NOMO-1 treated with DMSO at 0.1 percent for 48 hours (cell line): Measurements from ENCODE around the gene BEND5.

Experiments used
- DNase-seq: peaks from one replicate; lab custom pipeline; 2025; ENCODE audit not compliant: unreplicated experiment; lab: John Stamatoyannopoulos, UW

The BEND5 gene

DNA sequence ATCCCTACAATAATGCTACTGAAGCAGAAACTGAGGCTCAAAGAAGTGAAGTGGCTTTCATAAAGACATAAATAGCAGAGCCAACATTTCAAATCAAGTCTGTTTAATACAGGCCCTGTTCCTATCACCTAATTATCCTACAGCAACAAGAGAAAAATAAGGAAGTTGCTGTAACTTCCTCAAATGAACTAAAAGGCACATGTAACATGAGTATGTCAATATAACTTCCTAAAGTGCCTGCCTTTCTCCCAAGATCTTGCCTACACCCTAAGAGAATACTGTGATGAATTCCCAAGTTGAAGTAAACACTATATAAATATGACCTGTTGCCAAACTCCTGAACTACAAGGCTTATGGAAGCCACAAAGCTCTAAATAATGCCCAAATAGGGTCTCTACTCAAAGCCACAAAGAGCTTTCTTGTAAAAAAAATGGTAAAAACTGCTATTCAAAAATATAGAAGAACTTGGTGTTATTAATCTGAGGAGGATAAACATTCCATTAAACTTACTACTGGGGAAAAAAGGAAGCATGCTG lies 8.6 kb downstream of the BEND5 start:
- DNase-seq: peak; percentile 86

DNA sequence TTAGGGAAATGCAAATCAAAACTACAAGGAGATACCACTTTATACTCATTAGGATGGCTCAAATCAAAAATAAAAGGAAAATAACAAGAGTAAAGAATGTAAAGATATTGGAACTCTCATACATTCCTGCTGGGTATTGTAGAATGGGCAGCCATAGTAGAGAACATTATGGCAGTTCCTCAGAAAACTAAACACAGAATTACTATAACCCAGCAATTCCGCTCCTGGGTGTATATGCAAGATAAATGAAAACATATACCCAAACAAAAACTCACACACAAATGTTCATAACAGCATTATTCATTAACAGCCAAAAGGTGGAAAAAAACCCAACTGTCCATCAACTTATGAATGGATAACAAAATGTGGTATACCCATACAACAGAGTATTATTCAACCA lies 11.4 kb downstream of the BEND5 start:
- DNase-seq: no peak

DNA sequence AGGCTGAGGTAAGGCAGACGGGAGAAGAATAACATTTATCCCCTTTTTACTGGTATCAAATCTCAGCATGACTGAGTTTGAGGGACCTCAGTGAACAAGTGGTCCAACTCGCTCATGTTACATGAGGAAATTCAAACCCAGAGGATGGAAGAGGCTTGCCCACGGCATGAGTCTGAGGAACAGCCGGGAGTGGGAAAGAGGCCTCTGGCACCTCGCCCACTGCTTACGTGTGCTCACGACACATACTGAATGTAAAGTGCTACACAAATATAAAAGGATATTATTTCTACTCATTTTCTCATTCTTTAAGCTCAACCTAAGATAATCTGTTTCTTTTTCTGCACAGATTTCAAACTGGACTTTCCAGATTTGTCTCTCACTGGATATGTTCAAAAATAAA lies 14.7 kb downstream of the BEND5 start:
- no peak for DNase-seq

DNA sequence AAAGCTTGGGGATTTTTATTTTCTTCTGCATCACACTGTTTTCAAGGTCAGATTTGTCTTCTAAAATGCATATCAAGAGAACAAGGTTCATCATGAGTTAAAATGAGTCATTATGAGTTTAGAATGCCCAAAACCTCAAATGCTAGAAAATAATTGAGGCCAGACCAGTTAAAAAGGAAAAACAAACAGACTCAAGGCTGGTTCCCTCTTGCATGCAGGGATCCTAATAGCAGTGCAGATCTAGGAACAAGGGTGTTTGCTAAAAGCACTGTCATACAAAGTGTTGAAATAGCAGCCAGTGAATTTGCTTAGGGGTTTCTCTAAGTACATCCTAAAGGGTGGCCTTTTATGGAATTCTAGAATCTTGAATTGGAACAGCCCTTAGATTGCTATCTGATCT lies 15.3 kb downstream of the BEND5 start:
- DNase-seq: no peak

DNA sequence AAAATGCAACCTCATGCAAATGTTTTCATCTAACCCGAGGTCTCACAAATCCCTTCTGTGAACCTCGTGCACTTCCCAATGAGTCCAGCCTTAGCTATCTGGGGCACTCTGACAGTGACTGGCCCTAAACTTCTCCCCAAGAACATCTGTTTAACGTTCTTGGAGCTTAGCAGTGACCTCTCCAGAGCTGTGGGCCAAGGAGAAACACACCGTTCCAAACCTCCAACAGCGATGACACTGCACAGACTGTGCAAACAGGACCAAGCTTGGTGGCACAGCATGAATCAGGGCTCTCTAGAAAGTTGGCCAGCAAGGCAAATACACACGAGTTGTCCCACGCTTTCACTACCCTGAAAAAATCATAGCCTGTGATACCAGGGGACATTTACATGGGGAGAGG lies 15.8 kb downstream of the BEND5 start:
- DNase-seq: no peak

DNA sequence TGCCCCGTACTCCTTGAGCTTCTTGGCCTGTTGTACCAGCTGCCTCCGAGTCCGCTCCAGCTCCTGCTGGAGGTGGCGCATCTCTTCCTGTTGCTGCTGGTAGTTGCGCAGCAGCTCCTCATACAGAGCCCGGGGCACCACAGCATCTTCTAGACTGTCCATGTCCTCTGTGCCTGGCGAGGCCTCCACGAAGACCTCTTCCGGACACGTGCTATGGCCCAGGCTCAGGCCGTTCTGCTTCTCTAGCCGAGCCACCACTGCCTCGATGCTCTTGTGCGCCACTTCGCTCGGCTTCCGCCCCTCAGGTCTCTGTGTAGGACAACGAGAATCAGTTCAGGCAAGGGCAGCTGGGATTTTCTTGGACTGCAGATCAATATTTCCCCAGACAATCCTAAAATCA lies 17.7 kb downstream of the BEND5 start:
- DNase-seq: no peak

DNA sequence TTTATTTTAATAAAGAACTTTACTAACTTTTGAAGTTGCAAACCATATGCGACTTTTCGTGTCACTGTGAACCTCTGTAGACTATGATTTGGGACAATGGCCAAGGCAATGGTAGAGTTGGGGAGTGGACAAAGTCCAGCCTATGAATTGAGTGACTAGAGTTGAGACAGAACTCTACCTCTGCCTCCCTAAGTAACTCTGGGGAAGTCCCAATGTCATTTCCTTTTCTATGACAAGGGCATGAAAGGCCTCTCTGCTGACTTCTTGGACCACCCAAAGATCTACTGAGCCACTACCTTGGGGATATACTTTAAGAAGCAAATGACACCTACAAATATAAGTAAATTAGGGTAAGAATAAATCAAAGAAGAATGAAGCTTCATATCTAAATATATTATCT lies 19.3 kb downstream of the BEND5 start:
- no peak for DNase-seq

DNA sequence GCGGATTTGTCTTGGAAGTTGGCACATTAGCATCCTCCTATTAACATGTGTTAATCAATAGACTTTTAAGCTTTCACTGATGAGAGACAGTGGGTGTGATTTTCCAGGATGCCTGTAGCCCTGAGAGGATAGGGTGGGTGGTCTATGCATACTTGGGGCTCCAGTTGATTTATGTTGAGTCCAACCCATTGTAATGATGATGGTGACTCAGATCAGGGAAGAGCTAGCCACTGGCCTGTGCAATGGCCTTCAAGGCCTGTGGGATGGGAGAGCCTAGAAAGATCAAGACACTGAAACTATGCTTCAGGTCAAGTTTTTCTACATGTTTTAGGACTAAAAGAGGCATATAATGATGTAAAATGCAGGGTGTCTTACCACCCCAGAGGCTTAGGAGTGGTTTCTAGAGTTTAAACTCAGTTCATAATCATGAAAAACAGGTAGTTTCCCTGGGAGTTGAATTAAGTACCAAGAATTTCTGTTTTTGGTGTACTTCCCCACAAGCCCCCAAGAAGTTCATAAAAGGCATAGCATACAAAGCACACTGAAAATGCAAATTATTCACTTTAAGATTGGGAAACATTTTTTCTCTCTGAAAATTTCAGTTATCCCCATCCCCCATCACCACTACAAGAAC lies 19.9 kb downstream of the BEND5 start:
- DNase-seq: no peak

DNA sequence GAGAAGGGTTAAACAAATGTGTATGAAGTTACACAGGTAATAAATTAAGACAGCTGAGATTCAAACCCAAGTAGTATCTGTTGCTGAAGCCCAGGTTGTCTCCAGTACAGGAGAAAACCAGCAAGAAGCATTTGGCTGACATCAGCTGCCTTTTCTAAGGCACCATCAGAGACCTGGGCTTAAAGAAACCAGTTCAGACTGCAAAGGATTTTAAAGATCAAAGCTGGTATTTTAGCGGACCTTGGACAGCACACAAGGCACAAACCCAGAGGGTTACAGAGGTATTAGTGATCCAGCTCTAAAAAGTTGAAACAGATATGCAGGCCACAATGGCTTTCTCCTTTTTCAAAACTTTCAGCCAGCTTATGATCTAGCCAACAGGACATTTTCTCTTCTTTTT lies 23.4 kb downstream of the BEND5 start:
- no peak for DNase-seq

DNA sequence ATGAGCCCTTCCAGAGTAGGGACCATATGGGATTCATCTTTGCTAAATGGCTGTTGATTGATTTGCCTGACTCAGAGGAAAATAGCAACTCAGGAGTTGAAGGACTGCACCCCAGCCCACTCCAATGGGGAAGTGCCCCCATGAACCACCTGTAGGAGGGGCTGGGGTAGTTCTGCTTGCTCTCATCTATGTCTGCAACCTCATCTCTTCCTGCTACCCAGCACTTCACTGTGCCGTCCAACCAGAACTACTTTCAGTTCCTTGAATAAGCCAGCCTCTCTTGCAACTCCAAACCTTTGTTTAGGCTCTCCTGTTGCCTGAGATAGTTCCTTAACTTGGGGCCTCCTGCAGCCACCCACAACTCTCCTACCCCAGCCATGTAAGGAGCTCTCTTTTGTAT lies 26.6 kb downstream of the BEND5 start:
- peak; percentile 91 for DNase-seq

DNA sequence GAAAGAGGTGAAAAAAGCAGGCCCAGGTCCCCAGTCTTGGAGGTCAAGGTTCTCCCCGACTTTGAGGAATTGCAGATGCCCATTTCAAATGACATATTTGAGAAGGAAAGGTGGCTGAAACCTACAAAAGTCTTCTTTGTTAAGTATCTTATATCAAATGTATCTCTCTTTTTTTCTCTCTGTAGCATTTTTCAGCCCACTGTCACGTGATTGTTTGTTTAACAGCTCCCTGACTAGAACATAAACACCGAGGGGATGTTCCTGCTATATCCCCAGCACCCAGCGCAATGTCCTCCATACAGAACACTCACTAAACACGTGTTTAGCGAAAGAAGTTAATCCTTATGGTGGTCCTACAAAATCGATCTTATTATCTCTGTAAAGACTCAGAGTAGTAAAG lies 27.6 kb downstream of the BEND5 start:
- no peak for DNase-seq

DNA sequence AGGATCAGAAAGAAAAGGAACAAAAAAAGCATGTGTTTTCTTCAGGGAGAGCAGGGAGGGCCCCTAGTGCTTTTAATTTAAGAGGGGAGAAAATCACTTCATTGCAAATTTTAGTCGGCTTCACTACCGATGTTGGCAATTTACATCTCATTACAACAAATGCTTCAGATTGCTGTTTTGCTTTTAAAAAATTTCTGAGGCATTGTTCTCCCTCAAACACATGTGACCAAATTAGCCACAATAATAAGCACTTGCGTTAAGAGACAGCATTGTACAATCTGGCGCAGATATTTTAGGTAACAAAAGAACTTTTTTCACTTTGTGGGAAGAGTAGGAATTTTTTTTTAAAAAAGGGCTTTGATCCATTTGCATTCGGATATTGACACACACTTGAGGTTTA lies 29.8 kb downstream of the BEND5 start:
- DNase-seq: no peak

DNA sequence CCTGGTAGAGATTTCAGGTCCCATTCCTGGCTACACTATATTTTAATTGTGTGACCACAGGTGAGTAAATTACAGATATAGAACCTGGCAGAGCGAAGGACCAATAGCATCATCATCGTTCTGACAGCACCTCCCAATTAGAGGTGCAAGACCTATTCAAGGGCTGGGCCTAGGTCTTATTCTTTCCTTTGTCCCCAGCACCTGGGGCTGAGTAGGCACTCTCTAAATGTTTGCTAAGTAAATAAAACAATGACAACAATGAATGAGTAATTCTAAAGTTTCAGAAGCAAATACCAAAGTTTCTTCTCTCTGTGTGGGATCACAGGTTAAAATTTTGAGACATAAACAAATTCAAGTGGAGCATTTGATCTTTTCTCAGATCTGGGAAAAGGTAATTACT lies 32.7 kb downstream of the BEND5 start:
- DNase-seq: no peak

DNA sequence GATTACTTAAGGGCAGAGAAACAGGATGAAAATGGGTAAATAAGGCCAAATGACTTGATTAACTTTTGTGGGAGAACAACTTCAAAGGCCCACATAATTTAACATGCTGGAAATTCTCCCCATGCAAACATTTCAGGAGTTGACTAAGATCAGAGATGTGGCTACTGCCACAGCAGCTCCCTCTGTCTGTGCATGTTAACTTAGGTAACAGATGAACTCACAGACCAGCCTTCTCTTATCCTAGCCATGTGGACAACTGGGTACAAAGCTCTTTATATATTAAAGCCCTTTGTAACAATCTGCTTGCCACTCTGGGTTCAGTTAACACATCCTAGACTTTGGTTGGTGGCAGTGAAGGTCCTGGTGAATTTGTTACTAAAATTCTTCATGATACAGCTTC lies 33.2 kb downstream of the BEND5 start:
- DNase-seq: no peak

DNA sequence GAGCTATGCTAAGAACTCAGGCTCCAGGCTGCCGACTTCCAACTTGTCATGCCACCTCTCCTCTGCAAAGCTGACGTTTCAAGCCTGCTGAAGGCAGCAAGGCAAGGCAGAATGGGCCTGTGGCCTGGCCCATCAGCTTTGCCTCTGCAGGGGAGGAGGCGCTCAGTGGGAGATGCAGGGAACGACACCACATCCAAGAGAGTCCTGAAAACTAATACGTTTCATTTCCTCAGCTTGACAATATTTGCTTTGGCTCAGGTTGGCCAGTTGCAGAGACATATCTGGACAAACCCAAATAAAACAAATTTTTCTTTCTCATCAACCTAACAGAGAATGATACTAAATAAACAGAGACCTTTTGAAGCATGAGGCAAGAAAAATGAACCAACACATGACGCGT lies 35.3 kb downstream of the BEND5 start:
- DNase-seq: no peak

DNA sequence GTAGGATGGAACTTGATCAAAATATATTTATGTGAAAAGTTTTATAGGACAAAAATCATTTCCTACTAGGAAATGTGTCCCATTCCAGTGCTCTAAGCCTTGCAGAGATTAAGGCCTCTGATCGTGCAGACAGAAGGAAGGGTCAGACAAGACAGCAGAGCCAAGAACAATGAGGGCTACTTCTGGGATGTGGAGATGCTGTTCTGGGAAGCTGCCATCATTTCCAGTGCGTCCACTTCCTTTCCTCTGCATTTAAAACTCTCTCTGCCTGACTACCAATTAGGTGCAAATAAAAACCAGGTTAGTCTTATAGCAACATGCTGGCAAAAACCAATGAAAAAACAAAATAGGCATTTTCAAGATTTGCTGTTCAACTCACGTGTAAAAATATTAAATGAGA lies 36.1 kb downstream of the BEND5 start:
- DNase-seq: no peak

DNA sequence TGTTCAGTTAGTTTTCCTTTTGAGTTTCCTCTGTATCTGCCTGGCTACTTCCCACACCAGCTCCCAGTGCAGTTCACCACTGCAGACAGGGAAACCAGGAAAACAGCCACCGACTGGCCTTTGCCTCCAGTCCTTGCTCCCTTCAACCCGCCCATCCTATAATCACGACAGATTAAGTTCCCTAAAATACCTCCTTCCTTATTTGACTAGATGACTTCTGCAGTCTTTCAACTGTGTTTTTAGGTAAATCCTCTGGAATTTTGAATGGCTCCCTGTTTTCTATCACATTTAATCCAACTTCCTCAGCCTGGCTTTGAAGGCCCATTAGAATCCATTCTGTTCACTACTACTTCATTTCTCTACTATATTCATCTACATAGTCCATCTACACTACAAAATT lies 37.6 kb downstream of the BEND5 start:
- no peak for DNase-seq

DNA sequence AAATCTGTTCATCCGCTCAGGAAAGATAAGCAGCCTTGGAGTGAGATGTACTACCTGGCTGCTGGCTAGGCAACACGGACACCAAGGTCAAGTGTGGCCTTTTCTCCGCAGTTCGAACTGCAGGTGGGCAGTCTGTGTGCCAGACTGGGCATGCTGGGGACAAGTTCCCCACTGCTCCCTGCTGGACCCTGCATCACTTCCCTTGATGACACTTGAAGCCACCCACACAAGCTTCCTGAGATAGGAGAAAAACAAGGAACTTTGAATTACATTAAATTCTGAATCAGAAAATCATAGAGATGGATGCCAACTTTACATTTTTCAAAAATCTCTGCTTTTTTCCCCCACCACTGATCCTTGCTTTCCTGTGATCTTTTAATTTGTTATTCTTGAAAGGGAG lies 38.3 kb downstream of the BEND5 start:
- DNase-seq: no peak

DNA sequence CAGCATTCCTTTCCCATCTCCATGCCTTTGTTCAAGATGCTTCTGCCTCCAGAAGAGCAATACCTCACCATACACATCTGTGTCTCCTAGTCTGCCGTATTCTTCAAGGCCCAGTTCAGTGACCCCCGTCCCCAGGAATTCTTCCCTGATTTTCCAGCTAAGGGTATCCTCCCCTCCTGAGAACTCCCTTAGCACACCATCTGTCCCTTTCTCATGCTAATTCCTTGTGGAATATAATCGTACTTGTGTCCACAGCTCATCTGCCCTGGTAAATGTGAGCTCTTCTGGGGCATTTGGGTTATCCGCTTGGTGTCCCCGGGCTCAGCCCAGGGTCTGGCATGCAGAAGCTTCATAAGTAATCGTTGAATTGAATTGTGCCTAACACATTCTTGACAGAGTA lies 40.9 kb downstream of the BEND5 start:
- DNase-seq: no peak

DNA sequence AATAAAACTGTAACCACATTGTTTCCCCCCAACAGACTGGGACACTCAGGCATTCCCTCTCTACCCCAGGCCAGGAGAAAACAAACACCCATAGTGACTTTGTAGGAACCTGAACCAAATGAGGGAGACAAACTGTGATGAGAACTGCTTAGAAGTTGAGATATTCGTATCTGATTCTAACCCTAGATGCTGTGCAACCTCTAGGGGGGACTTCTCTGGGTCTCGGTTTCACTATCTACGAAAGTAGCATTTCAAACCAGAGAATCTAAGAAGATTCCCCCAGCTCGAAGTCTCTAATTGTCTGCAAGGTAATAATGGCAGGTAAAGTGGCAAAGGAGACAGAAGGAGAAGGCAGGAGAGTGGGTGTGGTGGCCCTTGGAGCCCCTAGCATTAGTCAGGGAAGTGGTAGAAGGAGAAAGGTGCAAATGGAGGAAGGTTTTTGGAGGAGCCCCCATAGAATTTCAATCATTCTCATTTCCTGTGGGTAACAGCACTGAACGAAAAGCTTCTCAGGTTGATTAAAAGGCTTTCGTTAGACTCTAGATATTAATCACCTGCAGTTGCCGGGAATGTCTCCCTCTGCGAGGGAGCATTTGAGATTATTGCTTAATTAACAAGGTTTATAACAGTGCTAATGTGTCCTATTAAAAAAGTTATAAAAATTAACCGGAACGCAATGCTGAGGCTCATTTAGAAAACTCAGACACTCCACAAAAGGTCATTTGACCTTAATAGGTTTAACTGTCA lies 46.4 kb downstream of the BEND5 start:
- no peak for DNase-seq

DNA sequence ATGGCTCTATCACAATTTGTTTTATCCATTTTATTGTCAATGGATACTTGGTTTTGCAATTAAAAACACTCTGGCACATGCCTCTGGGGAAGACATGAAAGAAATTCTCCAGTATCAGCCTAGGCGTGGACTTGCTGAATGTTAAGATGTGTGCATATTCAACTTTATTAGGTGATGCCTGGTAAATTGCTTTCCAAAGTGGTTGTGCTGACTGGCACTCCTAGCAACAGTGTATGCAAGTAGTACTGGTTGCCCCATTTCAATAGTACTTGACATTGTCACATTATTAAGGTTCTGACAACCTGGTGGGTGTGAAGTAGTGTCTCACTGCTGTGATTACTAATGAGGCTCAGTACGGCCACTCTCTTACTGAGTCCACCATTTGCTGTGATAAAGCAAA lies 48.1 kb downstream of the BEND5 start:
- no peak for DNase-seq

DNA sequence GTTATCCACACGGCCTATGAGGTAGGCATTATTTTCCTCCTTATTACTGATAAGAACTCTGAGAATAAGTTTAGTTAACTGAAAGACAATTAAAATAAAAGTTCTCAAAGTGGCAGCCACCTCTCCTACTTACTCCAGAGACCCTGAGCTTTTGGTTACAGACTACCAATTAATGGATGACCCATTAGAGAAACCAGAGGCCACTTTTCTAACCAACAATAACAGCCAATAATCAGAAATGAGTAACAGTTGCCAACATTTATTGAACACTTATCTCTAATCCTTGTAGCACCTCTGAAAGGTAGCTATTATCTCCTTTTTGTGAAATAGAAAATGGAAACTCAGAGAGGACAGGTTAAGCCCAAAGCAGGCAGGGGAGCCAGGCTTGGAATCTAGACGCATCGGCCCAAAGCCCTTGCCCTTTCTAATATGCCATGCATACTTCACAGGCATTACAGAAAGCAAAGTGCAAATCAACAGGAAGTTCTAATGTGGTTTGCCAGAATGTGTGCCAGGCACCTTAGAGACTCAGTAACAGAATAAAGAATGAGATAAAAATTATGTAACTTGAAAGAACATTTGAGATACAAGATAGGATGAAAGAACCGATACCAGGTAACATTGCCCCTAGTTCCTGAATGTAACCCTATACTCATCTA lies 50.0 kb downstream of the BEND5 start:
- no peak for DNase-seq
